A673 (cell line): ENCODE results near the gene BCAP29. TPM values are rescaled to one million over a fixed set of nuclear protein-coding genes. Genes with fewer than 3 reads are reported as not detected.
"Not testable (repeated sequence)": the region's sequence is repeated elsewhere in the genome, so short reads cannot be mapped to it uniquely, and the experiment has no call there.

Experiments used
- Bru-seq: library from RNA; stranded (reverse); fragments of 400-500 nt; gene quantifications from one replicate; lab custom pipeline; 2021; lab: Mats Ljungman, UMichigan
- BruChase-seq, 2 experiments: library from RNA; stranded (reverse); fragments of 400-500 nt; gene quantifications; one replicate each; lab custom pipeline; 2021; lab: Mats Ljungman, UMichigan
- BruUV-seq: library from RNA; stranded (reverse); fragments of 400-500 nt; replicated peaks from 2 replicates; lab custom pipeline; 2021; lab: Mats Ljungman, UMichigan
- CTCF ChIA-PET: fragments of 300-600 bp; sonication (Branson Sonifier 250); formaldehyde crosslinking; loops from one replicate; lab custom pipeline; 2022; ENCODE audit warnings: antibody characterized with exemption; lab: Charles Lee
- POLR2A ChIA-PET: fragments of 300-600 bp; sonication (Branson Sonifier 250); formaldehyde crosslinking; loops from one replicate; lab custom pipeline; 2022; ENCODE audit warnings: antibody characterized with exemption; ENCODE audit not compliant: low non-redundant PET; lab: Charles Lee
- DNase-seq: peaks from one replicate; pipeline ENCODE4 v3.0.0-alpha.2; 2015; ENCODE audit warnings: low spot score
- H3K27ac ChIP-seq: fragments of 200-600 bp; sonication (generic); 2 replicates; pipeline ENCODE4 v1.5.1; 2016; ENCODE audit warnings: mixed run types, low read depth, mild to moderate bottlenecking, mixed read lengths, antibody characterized with exemption, low read length; ENCODE audit not compliant: poor library complexity, severe bottlenecking
- H3K27me3 ChIP-seq: fragments of 200-600 bp; sonication (generic); replicated peaks from 2 replicates; pipeline ENCODE4 v1.6.1; 2017; ENCODE audit warnings: mixed run types, low read depth, mild to moderate bottlenecking, mixed read lengths, antibody characterized with exemption, low read length; ENCODE audit not compliant: insufficient read depth, poor library complexity
- H3K36me3 ChIP-seq: fragments of 200-600 bp; sonication (generic); 2 replicates; pipeline ENCODE4 v1.6.1; 2016; ENCODE audit warnings: mixed run types, mild to moderate bottlenecking, mixed read lengths, antibody characterized with exemption, low read length; ENCODE audit not compliant: insufficient read depth, poor library complexity, severe bottlenecking
- H3K4me1 ChIP-seq: fragments of 200-600 bp; sonication (generic); 2 replicates; pipeline ENCODE4 v1.6.1; 2017; ENCODE audit warnings: mixed run types, mild to moderate bottlenecking, mixed read lengths, antibody characterized with exemption, low read length; ENCODE audit not compliant: insufficient read depth, poor library complexity, severe bottlenecking
- H3K4me3 ChIP-seq: fragments of 200-600 bp; sonication (generic); 2 replicates; pipeline ENCODE4 v1.5.1; 2016; ENCODE audit warnings: low read depth, mixed run types, mild to moderate bottlenecking, mixed read lengths, low read length; ENCODE audit not compliant: poor library complexity, severe bottlenecking
- H3K9me3 ChIP-seq: fragments of 200-600 bp; sonication (generic); 2 replicates; pipeline ENCODE4 v1.6.1; 2016; ENCODE audit warnings: mixed run types, low read depth, mild to moderate bottlenecking, mixed read lengths, antibody characterized with exemption, low read length; ENCODE audit not compliant: poor library complexity, severe bottlenecking
- CTCF ChIP-seq: fragments of 300-800, 200-600 bp; sonication (generic); conservative IDR thresholded peaks from 2 replicates; pipeline ENCODE4 v1.5.1; 2017; ENCODE audit warnings: low read depth, mild to moderate bottlenecking, antibody characterized with exemption, low read length, moderate library complexity, mixed read lengths
- EZH2 ChIP-seq: fragments of 200-600 bp; sonication (generic); IDR thresholded peaks from 2 replicates; pipeline ENCODE4 v1.6.1; 2017; ENCODE audit warnings: borderline replicate concordance, low read depth, mild to moderate bottlenecking, mixed read lengths, antibody characterized with exemption, low read length; ENCODE audit not compliant: poor library complexity, severe bottlenecking
- intact Hi-C: fragments of 100-400 bp; cut with micrococcal nuclease; formaldehyde crosslinking; loops from one replicate; pipeline ENCODE4 v1.10.0; 2022; ENCODE audit not compliant: unreplicated experiment
- long read RNA-seq: library from polyadenylated mRNA; stranded (forward); transcript quantifications from one replicate; pipeline ENCODE4 v2.0.0, GENCODE V29; 2022
- total RNA-seq: library from RNA; stranded (reverse); gene quantifications from 2 replicates; pipeline ENCODE4 v1.2.3, GENCODE V29; 2021

BCAP29 gene
- total RNA-seq (30.3 and 32.0 TPM in 2 replicates), Bru-seq, nascent RNA (percentile 71 among the genes with signal in this experiment), BruChase-seq, experiment 1, labeled RNA remaining after a 2-hour chase (percentile 74 among the genes with signal in this experiment), BruChase-seq, experiment 2, labeled RNA remaining after a 6-hour chase (percentile 81 among the genes with signal in this experiment)
- long read RNA-seq, full-length matches to known transcripts = 19 of 51 reads
- long read RNA-seq, partial matches to known transcripts = 17 of 51 reads
- long read RNA-seq, other reads (novel, unspliced or antisense) = 15 of 51 reads

GRCh38 chr7:107579885-107580715 lies at the start of gene BCAP29:
Gene BCAP29, plus strand, starts transcription at chr7:107580246. Its CDS starts 527 bp downstream, at chr7:107580773.
- DNase-seq = peak; percentile 80
- POLR2A ChIA-PET = no interaction called here
- TF ChIP-seq CTCF = no peak
- TF ChIP-seq EZH2 = no peak
- CTCF ChIA-PET = no interaction called here
- intact Hi-C loops = loop anchor here (10.0 kb wide), 1 partner anchor 145 kb away; no protein-coding TSS in a partner anchor
- Histone ChIP-seq H3K36me3 (peaks cover 8% of the 10 kb centered on the region), H3K4me3 (peak within 1 kb of the TSS; percentile 69), H3K9me3 (no peaks in the 10 kb centered on the region), H3K27ac (peak within 1 kb of the TSS; percentile 84), H3K27me3 (no peaks in the 10 kb centered on the region), H3K4me1 (peaks cover 9% of the 10 kb centered on the region)
- no TSS peak for BruUV-seq

GRCh38 chr7:107530751-107531150 lies 49.3 kb upstream of the BCAP29 start:
- Histone ChIP-seq H3K4me1 (no peaks in the 10 kb centered on the region), H3K4me3 (no peak overlapping the region), H3K27ac (no peak overlapping the region), H3K36me3 (no peaks in the 10 kb centered on the region), H3K9me3 (no peaks in the 10 kb centered on the region), H3K27me3 (no peaks in the 10 kb centered on the region)
- ChIA-PET CTCF (no interaction called here), POLR2A (interaction anchor here (0.7 kb wide), 1 partner anchor 168 kb away, joined by 3 read pairs; no protein-coding TSS in a partner anchor)
- intact Hi-C loops = no loop called here
- TF ChIP-seq CTCF = no peak
- TF ChIP-seq EZH2 = no peak
- no peak for DNase-seq
- BruUV-seq = no TSS peak

DNA sequence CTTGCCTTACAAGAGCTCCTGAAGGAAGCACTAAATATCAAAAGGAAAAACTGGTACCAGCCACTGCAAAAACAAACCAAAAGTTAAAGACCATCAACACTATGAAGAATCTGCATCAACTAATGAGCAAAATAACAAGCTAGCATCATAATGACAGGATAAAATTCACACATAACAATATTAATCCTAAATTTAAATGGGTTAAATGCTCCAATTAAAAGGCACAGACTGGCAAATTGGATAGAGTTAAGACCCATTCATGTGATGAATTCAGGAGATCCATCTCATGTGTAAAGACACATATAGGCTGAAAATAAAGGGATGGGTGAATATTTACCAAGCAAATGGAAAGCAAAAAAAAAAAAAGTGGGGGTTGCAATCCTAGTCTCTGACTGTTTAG lies 45.9 kb upstream of the BCAP29 start:
- no peak for DNase-seq
- H3K27me3 ChIP-seq = no peaks in the 10 kb centered on the region
- no peaks in the 10 kb centered on the region for H3K4me1 ChIP-seq
- no peak overlapping the region for H3K27ac ChIP-seq
- intact Hi-C loops = no loop called here
- BruUV-seq = no TSS peak
- no peak for TF ChIP-seq EZH2
- TF ChIP-seq CTCF = no peak
- ChIA-PET POLR2A (no interaction called here), CTCF (no interaction called here)
- no peak overlapping the region for H3K4me3 ChIP-seq
- no peaks in the 10 kb centered on the region for H3K36me3 ChIP-seq
- no peaks in the 10 kb centered on the region for H3K9me3 ChIP-seq

DNA sequence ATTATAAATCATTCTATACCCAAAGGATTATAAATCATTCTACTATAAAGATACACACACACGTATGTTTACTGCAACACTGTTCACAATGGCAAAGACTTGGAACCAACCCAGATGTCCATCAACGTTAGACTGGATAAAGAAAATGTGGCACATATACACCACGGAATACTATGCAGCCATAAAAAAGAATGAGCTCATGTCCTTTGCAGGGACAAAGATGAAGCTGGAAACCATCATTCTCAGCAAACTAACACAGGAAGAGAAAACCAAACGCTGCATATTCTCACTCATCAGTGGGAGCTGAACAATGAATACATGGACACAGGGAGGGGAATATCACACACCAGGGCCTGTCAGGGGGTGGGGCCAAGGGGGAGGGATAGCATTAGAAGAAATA lies 42.8 kb upstream of the BCAP29 start:
- BruUV-seq, H3K36me3 ChIP-seq: not testable (repeated sequence)

More for the DNA sequence above, 42.8 kb upstream of the BCAP29 start:
- CTCF ChIA-PET, H3K27ac ChIP-seq, intact Hi-C loops, H3K27me3 ChIP-seq, H3K4me3 ChIP-seq, H3K9me3 ChIP-seq, DNase-seq, H3K4me1 ChIP-seq, POLR2A ChIA-PET: not testable (repeated sequence)
